ENCODE data around the gene SNX7.

SNX7 gene

DNA sequence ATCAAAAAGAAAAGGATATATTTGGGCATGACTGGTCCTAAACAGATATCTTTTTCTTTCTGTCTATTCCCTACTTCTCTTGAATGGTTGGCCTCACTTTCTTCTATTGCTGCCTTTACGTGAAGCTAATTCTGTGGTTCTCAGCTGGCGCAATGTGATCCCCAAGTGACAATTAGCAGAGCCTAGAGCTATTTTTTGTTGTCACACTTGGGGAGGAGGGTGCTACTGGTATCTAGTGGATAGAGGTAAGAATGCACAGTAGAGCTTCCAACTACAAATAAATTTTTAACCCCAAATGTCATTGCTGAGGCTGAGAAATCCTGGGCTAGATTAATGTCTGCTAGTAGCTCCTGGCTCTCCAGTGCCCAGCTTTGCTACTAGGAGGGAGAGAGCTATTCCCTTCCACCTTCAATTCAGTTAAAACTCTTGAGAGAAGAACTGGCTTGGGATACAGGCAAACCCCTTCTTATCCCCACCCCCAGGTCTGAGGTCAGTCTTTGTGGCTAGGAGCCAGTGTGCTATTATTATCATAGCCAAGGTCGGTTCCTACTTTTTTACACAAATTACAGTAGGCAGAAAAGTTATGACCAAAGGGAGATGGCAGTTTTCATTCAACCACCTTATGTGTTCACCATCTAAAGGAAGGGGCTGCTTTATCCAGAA lies 102.1 kb downstream of the SNX7 start:
- DNase-seq (ENCODE audit: extremely low read depth in 1 of 2, low read depth in 1 of 2) = no peak

DNA sequence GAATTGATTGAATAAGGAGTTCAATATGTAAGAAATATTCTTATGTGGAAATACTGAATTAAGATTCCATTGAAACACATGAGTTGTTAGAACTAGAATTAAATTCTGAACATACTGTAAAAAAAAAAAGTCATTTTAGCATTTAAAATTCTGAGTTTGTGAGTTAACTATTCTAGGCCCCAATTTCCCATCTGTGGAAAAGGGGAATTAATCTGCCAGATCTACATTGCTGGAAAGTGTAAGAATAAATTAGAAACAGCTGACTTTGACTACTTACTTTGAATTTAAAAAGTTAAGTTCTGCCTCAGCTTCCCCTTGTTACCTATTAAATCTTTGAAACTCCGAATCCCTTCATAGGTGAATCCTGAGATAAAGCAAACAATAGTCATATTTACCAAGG lies 103.0 kb downstream of the SNX7 start:
- no peak for DNase-seq (ENCODE audit: extremely low read depth in 1 of 2, low read depth in 1 of 2)

DNA sequence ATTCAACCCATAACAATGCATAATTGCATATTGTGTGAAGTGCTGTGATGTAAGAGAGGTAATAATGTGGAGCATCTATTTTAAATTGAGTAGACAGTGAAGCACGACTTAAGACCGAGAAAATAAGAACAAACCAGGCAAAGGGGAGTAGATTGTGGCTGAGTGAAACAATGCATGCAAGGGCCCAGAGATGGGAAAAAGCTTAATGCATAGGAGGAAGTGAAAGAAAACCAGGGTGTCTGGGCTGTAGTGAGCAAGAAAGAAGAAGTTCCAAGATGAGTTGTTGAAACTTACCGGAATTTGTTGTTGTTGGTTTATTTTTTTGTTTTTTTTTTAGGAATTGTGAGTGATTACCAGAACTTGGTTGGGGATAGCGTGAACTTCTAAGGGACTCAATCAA lies 104.7 kb downstream of the SNX7 start:
- no peak for DNase-seq (ENCODE audit: extremely low read depth in 1 of 2, low read depth in 1 of 2)

DNA sequence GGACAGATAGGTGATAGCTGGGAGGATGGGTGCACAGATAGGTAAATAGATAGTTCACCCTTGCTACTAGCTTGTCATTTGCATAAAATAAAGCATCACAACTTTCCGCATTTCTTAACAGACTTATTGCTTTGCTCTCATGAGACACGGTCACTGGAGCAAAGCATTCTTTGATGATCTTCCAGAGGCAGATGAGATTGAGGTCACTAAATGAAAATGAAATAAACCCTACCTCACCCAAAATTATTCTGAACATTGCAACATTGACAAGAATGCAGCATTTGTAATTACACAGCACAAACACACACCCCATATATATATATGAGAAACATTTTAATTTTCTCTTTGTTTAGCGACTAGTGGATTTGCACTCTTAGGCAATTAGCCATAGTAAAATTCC lies 107.6 kb downstream of the SNX7 start:
- DNase-seq (ENCODE audit: extremely low read depth in 1 of 2, low read depth in 1 of 2) = no peak

DNA sequence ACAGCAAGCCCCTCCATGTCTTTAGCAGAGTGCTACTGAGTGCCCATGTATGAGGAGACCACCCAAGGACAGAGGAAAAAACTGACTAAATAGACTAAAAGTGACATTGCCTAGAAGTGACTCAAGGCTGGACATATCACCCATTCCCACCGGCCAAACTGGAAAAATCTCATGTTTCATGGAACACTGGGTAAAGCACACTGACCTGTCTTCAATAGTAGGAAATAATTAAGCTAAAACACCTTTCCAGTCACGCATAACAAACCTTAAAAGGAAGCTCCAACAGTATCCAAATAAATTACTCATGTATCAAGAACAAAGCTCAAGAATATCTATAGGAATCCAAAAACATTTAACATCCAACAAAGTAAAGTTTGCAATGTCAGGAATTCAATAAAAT lies 120.4 kb downstream of the SNX7 start:
- DNase-seq (ENCODE audit: extremely low read depth in 1 of 2, low read depth in 1 of 2) = no peak

DNA sequence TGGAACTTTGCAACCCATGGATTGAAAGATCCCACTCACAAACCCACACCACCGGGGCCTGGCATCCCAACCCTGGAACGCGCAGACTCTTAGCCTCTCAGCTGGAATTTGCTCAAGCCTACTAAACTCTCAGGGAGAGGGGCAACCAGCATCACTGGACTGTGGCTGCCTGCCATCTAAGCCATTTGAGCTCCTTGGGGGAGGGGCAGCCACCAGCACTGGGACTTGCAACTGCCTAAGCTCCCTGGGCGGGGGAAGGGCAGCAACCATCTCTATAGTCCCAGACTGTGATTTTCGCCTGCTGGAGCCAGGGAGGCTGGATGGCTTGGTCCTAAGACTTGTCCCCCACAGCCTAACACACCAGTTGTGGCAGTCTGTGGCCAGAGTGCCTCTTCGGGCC lies 122.3 kb downstream of the SNX7 start:
- DNase-seq (ENCODE audit: extremely low read depth in 1 of 2, low read depth in 1 of 2) = no peak

DNA sequence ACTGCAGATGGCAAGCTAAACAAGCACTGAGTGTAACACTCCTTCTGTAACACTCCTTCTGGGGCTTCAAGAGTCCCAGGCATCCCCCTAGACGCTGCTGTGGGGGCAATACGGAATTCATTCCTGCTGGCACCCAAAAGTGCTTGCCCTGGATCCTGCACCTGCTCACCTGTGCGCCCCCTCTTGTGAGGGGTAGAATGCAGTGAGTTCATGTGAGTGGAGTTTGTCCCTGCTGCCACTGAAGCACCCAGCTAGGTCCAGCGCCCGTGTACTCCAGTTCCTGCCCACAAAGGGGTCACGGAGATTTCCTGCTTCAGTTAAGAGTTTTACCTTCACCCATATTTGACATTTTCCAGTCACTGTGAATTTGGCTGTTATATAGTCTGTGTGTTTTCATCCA lies 130.0 kb downstream of the SNX7 start:
- no peak for DNase-seq (ENCODE audit: extremely low read depth in 1 of 2, low read depth in 1 of 2)

DNA sequence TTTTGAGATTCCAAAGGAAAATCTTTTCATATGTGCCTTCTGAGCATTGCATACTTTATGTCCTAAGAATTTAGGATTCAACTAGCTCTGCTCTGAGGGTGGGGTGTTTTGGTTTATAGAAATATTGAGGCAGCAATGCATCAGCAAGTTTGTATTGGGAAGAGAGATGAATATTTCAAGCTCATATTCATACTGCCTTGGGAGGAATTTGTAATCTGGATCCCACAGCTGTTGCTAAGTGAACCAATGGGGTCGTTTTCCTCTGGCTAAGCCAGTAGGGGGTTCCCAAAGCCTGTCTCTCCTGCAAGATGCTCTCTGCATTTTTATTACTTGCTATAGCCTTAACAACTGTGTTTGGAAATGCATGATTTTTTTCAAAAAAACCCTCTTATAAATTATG lies 130.6 kb downstream of the SNX7 start:
- no peak for DNase-seq (ENCODE audit: extremely low read depth in 1 of 2, low read depth in 1 of 2)

DNA sequence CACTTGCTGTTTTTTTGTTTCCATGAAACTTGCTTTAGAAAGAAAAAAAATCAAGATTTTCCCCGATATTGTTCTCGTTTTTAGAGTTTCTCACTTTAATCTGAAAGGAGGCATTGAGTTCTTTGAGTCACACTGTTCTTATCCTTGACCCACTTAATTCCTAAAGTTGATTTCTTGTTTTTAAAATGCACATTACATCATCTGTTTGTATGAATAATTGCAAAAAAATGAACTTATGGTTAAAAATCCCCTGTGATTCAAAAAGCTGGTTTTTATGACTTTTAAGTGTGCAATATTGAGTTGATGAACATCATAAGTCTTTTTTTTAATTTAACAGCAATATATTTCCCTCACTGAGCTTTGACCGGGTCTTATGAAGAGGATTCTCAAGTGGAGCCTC lies 131.6 kb downstream of the SNX7 start:
- no peak for DNase-seq (ENCODE audit: extremely low read depth in 1 of 2, low read depth in 1 of 2)

DNA sequence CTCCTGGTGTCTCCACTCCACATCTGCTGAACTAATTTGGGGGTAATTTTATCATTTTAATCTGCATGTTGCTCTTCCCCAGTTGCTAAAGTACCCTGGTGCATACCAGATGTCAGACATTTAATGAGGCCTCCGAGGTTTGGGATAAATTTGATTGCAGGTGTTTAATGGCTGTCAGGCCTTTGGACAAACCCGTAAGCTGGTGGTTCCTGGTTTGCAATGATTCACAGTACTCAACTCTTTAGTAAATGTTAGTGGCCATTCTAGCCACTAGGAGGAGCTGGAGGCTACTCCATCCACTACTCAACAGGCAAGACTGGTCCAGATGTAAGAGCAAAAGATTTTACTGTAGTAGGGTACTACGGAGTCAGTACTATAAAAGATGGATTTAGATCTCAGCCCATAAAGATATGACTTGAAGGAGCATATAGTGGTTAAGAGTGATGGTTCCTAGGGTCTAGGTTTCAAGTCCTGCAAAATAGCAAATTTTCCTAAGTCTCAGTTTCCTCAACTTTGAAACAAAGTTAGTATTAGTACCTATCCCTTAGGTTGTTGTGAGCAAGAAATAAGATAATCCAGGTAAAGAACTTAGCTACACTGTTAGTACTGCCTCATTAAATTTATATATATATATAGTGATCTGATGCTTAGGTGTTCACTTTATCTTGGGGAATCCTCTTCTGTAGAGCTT lies 132.8 kb downstream of the SNX7 start:
- peak in 1 of 2 donors; percentile 4 for DNase-seq (ENCODE audit: extremely low read depth in 1 of 2, low read depth in 1 of 2)

DNA sequence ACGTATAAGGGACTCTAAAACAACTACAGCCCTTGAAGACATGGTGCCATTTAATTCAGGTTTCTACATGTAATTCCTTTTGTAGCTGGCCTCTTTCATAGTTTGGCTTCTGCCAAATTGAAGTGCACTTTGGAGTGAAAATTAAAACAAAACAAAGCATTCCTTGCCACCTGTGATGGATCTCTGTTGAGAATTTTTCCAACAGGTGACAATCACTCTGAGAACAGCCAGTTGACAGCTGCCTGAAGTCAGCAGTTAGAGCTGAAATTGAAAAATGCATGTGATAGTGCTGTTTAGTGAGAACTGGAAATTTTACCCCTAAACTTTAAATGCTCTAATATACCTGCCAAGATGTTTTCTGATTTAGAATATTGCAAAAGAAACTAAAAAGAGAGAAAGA lies 134.5 kb downstream of the SNX7 start:
- DNase-seq (ENCODE audit: extremely low read depth in 1 of 2, low read depth in 1 of 2) = no peak

DNA sequence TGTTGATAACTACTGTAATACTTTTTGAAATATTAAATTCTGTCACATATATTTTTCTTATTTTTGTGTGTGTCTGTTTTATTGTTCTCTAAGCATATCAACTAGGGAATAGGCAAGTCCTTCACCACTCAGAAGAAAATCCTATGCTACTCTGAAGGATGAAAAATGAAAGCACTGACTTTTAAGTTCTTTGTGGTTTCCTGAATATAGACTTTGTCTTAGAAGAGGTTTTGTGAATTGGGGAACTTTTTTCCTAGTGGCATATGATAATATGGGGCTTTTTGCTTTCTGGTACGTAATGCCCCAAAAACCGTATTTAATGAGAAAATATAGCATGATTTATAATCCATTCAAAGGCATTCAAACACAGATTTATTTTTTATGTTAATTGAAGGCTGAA lies 136.0 kb downstream of the SNX7 start:
- DNase-seq (ENCODE audit: extremely low read depth in 1 of 2, low read depth in 1 of 2) = no peak
